ENCODE results near the gene CTSC. TPM values are rescaled to one million over a fixed set of nuclear protein-coding genes. Genes with fewer than 3 reads are reported as not detected.

CTSC gene
- total RNA-seq, 1 experiment from 2014 or later, result 80.2 TPM

Other genes with a start within 250 kb of the CTSC start
- gene RAB38, start 162.3 kb downstream of the CTSC start, total RNA-seq (2021; ENCODE audit: unreplicated experiment), result 0.15 TPM